NCI-H69 (cell line): Measurements from ENCODE around the gene LARP4B.

Experiments
- DNase-seq: peaks from one replicate; lab custom pipeline; 2025; lab: John Stamatoyannopoulos, UW

Gene LARP4B

GRCh38 chr10:767794-768193 lies 163.7 kb downstream of the LARP4B start:
- no peak for DNase-seq

DNA sequence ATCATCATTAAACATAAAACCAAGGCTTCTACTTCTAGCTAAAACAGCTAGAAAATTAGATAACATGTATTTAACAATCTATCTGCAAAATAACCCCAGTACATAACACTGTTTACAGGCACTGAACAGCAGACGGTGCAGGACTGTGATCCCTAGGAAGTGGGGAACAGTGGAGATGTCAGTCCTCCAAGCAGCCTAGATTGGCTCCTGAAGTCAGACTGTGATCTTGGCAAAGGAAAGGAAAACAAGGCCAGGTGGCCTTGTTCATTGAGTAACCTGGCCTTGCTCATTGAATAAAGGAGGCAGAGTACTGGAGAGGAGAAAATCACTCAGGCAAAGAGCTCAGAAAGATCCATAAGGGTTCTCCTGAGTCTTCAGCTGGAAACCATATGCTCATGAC lies 164.3 kb downstream of the LARP4B start:
- DNase-seq, result peak; percentile 46

- no peak for DNase-seq
Measured at GRCh38 chr10:761376-761775, 170.1 kb downstream of the LARP4B start.

GRCh38 chr10:760622-761021 lies 170.9 kb downstream of the LARP4B start:
- DNase-seq, result no peak

- no peak for DNase-seq
Measured at GRCh38 chr10:759898-760477, 171.5 kb downstream of the LARP4B start.
